GM12878 (cell line): ENCODE results near the gene ZNF600. TPM values are rescaled to one million over a fixed set of nuclear protein-coding genes. Genes with fewer than 3 reads are reported as not detected.

ENCODE experiments used
- BHLHE40 ChIP-seq, 2 experiments: fragments of 450-650 bp in 1 of 2; IDR thresholded peaks; 2 replicates each; pipeline ENCODE4 v1.6.1; 2011 to 2017; ENCODE audit warnings: low read depth in 2 of 2, borderline replicate concordance in 1 of 2, improper control_type of control experiment in 1 of 2, low read length in 1 of 2, mild to moderate bottlenecking in 1 of 2
- CBX3 ChIP-seq: fragments of 200-600 bp; sonication (generic); IDR thresholded peaks from 2 replicates; pipeline ENCODE4 v1.6.1; 2016; ENCODE audit warnings: low read depth, borderline replicate concordance
- CUX1 ChIP-seq: IDR thresholded peaks from 2 replicates; pipeline ENCODE4 v1.6.1; 2012; ENCODE audit warnings: improper control_type of control experiment, low read depth, low read length; ENCODE audit not compliant: insufficient replicate concordance
- JUND ChIP-seq: IDR thresholded peaks from 2 replicates; pipeline ENCODE4 v1.6.1; 2012; ENCODE audit warnings: low read depth, mild to moderate bottlenecking, low read length, improper control_type of control experiment, moderate library complexity
- KDM1A ChIP-seq: fragments of 200-600 bp; sonication (generic); IDR thresholded peaks from 2 replicates; pipeline ENCODE4 v1.6.1; 2016; ENCODE audit warnings: borderline replicate concordance
- LARP7 ChIP-seq: fragments of 450-650 bp; IDR thresholded peaks from 2 replicates; pipeline ENCODE4 v1.6.1; 2017; ENCODE audit warnings: mild to moderate bottlenecking
- NKRF ChIP-seq: fragments of 450-650 bp; conservative IDR thresholded peaks from 2 replicates; pipeline ENCODE4 v1.6.1; 2017; ENCODE audit warnings: mild to moderate bottlenecking, moderate library complexity
- RAD21 ChIP-seq: IDR thresholded peaks from 2 replicates; pipeline ENCODE4 v1.6.1; 2011; ENCODE audit warnings: mild to moderate bottlenecking, low read depth, low read length, moderate library complexity; ENCODE audit not compliant: insufficient read depth
- REST ChIP-seq: IDR thresholded peaks from 2 replicates; pipeline ENCODE4 v1.6.1; 2012; ENCODE audit warnings: mild to moderate bottlenecking, low read depth, low read length
- SMC3 ChIP-seq: IDR thresholded peaks from 2 replicates; pipeline ENCODE4 v1.6.1; 2011; ENCODE audit warnings: low read length, improper control_type of control experiment, borderline replicate concordance
- STAT1 ChIP-seq: fragments of 450-650 bp; conservative IDR thresholded peaks from 2 replicates; pipeline ENCODE4 v1.6.1; 2014; ENCODE audit warnings: antibody characterized with exemption, mild to moderate bottlenecking
- TARDBP ChIP-seq: IDR thresholded peaks from 2 replicates; pipeline ENCODE4 v1.6.1; 2016; ENCODE audit warnings: borderline replicate concordance
- YY1 ChIP-seq: IDR thresholded peaks from 2 replicates; pipeline ENCODE4 v1.6.1; 2011; ENCODE audit warnings: low read depth, mild to moderate bottlenecking, low read length
- ZNF217 ChIP-seq: fragments of 450-650 bp; IDR thresholded peaks from 2 replicates; pipeline ENCODE4 v1.6.1; 2017; ENCODE audit warnings: antibody characterized with exemption, mild to moderate bottlenecking
- ZNF592 ChIP-seq: fragments of 450-650 bp; IDR thresholded peaks from 2 replicates; pipeline ENCODE4 v1.6.1; 2017; ENCODE audit warnings: mild to moderate bottlenecking, moderate library complexity
- ZZZ3 ChIP-seq: IDR thresholded peaks from 2 replicates; pipeline ENCODE4 v1.6.1; 2011; ENCODE audit warnings: low read depth; ENCODE audit not compliant: control insufficient read depth, insufficient read length
- polyA plus RNA-seq, 11 experiments: library from polyadenylated mRNA; depleted of rRNA in 4 of 11; unstranded in 6 of 11; stranded (reverse) in 5 of 11; fragments of >200 nt; fragmentation: Nextera tagmentation in 4 of 11; fragmentation: Illumina TruSeq in 1 of 11; extraction: Ambion mirVana in 4 of 11; extraction: Trizol in 1 of 11; gene quantifications; 1 replicate in 1 of 11; 2 replicates in 10 of 11; pipeline versions ENCODE4 v1.2.1 to v1.2.3, GENCODE V29; 2011 to 2016; ENCODE audit warnings: inconsistent platforms in 2 of 11, missing spikeins in 2 of 11, low read depth in 1 of 11
- total RNA-seq, 4 experiments: library from RNA; depleted of rRNA in 3 of 4; stranded (reverse); fragments of >200 nt in 3 of 4; fragmentation: Illumina TruSeq in 1 of 4; extraction: Trizol in 1 of 4; gene quantifications; 2 replicates each; pipeline versions ENCODE4 v1.2.1 to v1.2.3, GENCODE V29; 2013 to 2021

ZNF600 gene
- total and polyA plus RNA-seq, 10 of the 15 experiments (the other 5 are each of a cell fraction or from before 2014, with no cell fraction given) = 9.5 to 25.6 (median 11.9) TPM

- no peak for TF ChIP-seq REST
- TF ChIP-seq YY1 = no peak
- TF ChIP-seq TARDBP = no peak
- TF ChIP-seq BHLHE40 (IDR thresholded peaks at IDR 0.05; ENCODE audit: borderline replicate concordance in 1 of 2, low read depth in 2 of 2, low read length in 1 of 2) = peak in 1 of 2 experiments; percentile 43; a peak in 1 of 4 replicates
- no peak for TF ChIP-seq CBX3
- TF ChIP-seq SMC3 = no peak
- no peak for TF ChIP-seq STAT1
- TF ChIP-seq RAD21 = no peak
- no peak for TF ChIP-seq ZZZ3
- no peak for TF ChIP-seq LARP7
- TF ChIP-seq KDM1A = no peak
- TF ChIP-seq ZNF592 = no peak
- no peak for TF ChIP-seq CUX1
- TF ChIP-seq ZNF217 = no peak
- TF ChIP-seq JUND = 0 out of 2 replicates have a peak, but pooled peaks have one; percentile 13
- no peak for TF ChIP-seq NKRF
These were observed 7.8 kb downstream of the ZNF600 start (continued) for GRCh38 chr19:52778811-52779210.
